Renal cortex interstitium (tissue), 11 donors: Measurements from ENCODE around the gene FLNC. TPM values are rescaled to one million over a fixed set of nuclear protein-coding genes. Genes with fewer than 3 reads are reported as not detected.

Experiments
- DNase-seq, 11 donors: peaks; one replicate each; pipeline ENCODE4 v3.0.0-alpha.2; 2013; ENCODE audit warnings: low read depth in 9 of 11, low spot score in 4 of 11; ENCODE audit errors: extremely low read depth in 1 of 11
- polyA plus RNA-seq, 3 donors: library from polyadenylated mRNA; unstranded; fragments of 120-200 nt; gene quantifications; one replicate each; pipeline ENCODE4 v1.2.1, GENCODE V29; 2013; ENCODE audit not compliant: insufficient read length in 3 of 3

Gene FLNC
- polyA plus RNA-seq, 3 donors, result 11.2 to 23.6 (median 17.8) TPM

DNA sequence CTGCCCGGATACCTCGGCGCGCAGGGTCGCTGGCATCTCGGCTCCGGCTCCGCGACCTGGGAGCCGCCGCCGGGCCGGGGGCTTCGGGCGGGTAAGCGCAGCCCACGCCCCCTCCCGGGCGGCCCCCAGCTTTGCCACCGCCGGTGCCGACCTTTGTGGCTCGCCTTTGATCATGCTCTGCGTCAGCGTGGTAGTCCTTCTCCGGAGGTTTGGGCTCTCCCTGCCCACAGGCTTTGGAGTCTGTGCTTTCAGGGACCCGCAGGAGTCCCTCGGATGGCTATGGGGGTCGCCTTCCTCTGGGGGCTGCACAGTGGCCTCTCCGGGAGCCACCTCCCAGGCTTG, 39.7 kb downstream of the FLNC start:
- no peak for DNase-seq

GRCh38 chr7:128871050-128871449, 40.8 kb downstream of the FLNC start:
- no peak for DNase-seq

DNA sequence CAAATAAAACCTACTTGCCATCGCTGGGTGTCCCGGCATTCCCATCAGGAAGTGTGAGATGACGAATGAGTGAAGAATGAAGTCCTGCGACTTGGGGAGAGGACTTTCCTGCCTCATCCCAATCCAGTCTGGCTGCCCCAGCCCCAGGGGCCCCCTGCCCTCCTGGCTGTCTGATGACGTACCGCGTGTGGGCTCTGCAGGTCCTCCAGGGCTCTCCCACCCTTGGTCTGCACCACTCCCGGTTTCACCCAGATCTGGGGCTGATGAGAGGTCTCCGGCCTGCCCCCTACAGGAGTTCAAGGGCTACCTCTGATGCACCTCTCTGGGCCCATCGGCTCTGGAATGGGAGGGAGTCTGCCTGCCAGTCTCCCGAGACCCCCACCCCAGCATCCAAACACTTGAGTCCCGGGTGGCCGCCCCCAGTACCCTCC, 42.2 kb downstream of the FLNC start:
- no peak for DNase-seq

GRCh38 chr7:128873234-128873633, 43.0 kb downstream of the FLNC start:
- no peak for DNase-seq

- DNase-seq, result no peak
Observed at GRCh38 chr7:128874140-128875031, 44.2 kb downstream of the FLNC start.

GRCh38 chr7:128875523-128875948, 45.3 kb downstream of the FLNC start:
- no peak for DNase-seq

DNA sequence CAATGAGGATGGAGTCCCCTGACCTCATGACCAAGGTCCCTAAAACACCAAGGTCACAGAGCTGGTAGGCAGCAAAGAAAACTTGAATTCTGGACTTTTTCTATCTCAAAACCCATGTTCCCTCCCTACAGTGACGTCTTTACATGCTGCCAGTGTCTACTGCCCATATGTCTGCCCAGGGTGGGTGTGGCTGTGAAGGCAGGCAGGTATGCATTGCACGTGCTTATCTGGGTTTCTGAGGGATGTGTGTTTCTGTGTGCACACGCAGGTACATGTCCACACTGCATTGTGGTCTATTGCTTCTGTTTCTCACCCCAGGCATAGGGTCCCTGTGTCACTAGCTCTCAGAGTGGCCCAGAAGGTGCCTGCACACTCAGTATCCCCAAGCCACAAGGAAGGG, 45.9 kb downstream of the FLNC start:
- DNase-seq, result no peak

DNA sequence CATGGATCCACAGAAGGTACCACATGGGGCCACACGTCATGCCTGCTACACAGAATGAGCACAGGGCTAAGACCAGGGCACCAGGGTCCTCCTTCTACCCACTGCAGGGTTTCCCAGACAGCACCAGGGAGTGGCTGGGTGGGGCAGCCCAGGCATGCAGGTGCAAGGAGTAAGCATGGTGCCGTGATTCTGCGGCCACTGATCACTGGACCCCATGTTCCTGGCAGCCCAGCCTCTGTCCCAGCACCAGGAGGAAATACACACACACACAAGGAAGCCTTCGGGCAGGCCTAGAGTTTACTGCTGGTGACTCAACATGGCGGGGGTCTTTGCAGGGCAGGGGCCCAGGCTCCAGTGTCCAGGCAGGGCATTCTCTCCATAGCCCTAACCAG, 46.4 kb downstream of the FLNC start:
- DNase-seq, result no peak

DNA sequence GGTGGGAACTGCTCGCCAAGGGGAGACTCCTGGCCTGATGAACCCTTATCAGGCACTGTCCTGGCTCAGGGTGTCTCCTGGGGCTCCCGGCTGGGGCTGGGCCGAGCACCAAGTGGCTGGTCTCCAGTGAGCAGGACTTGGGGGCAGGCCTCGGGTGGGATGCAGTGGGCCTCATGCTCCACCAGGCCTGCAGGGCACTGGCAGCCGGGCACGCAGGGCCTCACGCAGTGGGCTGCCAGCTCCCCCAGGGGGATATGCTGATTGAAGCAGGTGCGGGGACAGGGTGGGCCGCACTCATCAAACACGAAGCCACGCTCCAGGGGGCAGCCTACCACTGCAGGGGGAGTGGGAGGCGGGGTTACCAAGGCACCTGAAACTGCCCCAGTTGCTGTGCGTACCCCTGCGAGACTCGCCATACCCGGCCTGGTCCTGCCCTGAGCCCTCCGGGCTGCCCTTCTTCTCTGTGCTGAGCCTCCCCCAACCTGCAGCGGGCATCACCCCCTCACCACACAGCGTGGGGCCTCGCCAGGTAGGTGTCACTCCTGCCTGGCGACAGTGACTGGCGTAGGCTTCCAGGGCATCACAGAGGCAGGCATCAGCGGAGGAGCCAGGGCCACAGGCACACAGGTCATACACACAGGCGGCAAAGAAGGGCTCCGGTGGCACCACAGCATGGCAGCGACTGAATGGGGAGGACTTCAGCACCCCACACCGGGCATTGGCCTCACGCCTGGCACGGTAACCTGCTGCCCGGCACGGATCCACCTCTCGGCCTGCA, 47.0 kb downstream of the FLNC start:
- DNase-seq, result no peak

- DNase-seq, result no peak
Observed at GRCh38 chr7:128877756-128878120, 47.5 kb downstream of the FLNC start.

- no peak for DNase-seq
Observed at GRCh38 chr7:128878226-128879105, 48.3 kb downstream of the FLNC start.

- no peak for DNase-seq
Observed at GRCh38 chr7:128879461-128879938, 49.3 kb downstream of the FLNC start.

GRCh38 chr7:128879939-128880746, 49.9 kb downstream of the FLNC start:
- peak in 2 of 11 donors; percentile 41 to 50 for DNase-seq

GRCh38 chr7:128880791-128881457, 50.7 kb downstream of the FLNC start:
- no peak for DNase-seq

DNA sequence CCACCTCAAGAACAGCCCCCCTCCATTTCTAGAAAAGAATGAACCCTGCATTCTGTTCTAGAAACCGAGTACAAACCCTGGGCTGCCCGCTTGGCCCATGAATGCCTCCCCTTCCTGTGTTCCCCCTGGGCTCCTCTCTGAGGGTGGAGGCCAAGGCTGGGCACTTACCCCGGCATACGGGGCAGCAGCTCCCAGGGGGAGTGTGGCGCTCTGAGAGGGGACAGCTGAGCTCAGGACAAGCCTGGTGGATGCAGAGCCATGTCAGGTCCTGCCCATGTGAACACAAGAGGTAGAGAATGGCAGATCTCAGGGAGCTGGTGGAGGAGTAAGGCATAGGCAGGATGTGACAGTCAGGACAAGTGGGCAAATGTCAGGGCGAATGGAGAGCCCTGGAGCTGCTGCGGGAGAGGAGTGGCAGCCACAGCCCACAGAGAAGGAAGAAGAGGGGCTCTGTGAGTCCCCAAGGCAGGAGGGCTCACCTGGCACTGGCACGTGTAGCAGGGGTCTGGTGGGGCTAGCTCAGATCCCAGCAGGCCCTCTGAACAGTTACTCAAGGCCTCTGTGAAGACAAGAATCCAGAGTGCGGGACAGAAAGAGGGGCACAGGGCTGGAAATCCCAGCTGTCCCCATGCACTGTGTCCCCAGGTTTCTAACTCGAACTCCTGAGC, 51.4 kb downstream of the FLNC start:
- no peak for DNase-seq

DNA sequence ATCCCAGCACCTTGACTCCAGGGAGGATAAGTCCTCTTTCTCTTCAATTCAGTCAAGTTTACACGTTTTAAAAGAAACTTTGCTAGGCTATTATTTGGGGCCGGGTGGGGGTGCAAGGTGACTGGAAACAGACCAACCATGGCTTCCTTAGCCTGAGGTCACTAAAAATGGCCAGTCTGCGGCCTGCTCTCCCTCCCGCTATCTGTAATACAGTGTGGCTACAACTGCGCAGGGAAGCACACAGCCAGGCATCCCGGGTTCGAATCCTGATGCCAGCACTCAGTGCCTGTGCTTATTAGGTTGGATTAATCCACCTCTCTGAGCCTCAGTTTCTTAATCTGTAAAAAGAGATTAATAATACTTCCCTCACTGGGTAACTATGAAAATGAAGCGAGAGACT, 51.9 kb downstream of the FLNC start:
- no peak for DNase-seq

- DNase-seq, result peak in 6 of 11 donors; percentile 59 to 75 (median 64)
Observed at GRCh38 chr7:128883622-128884448, 53.6 kb downstream of the FLNC start.
